ENCODE measurements around the gene AFF4.

DNA sequence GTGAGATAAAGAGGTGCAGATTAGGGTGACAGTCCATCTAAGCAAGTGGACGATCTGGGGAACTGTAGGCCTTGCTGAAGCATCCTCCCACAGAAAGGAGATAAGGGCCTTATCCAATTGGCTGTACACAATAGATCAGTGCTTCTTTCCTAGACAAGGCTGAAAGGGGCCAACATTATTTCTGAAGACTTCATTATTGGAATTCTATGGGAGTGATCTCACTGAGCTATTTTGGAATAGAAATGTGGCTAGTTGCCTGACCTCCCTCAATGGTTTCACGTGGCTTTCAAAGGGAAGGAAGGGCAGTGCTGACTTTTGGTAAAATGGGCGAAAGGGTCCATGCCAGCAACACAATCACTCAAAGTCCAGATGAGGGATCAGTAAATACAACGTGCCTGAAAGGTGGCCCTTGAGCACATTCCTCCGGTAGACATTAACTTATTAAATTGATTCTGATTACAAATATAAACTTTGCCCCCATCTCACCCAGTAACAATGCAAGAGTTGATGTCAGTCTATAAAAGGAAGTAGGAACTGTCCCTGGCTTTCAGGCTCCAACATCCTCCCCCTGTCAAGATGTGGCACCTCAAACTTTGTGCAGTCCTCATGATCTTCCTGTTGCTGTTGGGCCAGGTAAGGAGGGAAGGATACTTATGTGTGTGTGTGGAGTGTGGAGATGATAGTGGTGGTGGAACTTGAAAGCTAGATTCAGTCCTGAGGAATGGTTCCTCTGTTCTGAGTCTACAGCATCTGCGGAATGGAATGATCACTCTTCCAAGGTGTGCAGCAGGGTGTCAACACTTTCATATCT is 90.1 kb downstream of the AFF4 start, which contains the start of gene LEAP2:
- TF ChIP-seq, protein P1, sequence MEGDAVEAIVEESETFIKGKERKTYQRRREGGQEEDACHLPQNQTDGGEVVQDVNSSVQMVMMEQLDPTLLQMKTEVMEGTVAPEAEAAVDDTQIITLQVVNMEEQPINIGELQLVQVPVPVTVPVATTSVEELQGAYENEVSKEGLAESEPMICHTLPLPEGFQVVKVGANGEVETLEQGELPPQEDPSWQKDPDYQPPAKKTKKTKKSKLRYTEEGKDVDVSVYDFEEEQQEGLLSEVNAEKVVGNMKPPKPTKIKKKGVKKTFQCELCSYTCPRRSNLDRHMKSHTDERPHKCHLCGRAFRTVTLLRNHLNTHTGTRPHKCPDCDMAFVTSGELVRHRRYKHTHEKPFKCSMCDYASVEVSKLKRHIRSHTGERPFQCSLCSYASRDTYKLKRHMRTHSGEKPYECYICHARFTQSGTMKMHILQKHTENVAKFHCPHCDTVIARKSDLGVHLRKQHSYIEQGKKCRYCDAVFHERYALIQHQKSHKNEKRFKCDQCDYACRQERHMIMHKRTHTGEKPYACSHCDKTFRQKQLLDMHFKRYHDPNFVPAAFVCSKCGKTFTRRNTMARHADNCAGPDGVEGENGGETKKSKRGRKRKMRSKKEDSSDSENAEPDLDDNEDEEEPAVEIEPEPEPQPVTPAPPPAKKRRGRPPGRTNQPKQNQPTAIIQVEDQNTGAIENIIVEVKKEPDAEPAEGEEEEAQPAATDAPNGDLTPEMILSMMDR (IDR thresholded peaks at IDR 0.05): no peak
- TF ChIP-seq POLR2A (IDR thresholded peaks at IDR 0.05): no peak
